ENCODE data around the gene GAB4. TPM values are rescaled to one million over a fixed set of nuclear protein-coding genes. Genes with fewer than 3 reads are reported as not detected.

GAB4 gene
- total RNA-seq, 1 donor from 2014 or later, result not detected

DNA sequence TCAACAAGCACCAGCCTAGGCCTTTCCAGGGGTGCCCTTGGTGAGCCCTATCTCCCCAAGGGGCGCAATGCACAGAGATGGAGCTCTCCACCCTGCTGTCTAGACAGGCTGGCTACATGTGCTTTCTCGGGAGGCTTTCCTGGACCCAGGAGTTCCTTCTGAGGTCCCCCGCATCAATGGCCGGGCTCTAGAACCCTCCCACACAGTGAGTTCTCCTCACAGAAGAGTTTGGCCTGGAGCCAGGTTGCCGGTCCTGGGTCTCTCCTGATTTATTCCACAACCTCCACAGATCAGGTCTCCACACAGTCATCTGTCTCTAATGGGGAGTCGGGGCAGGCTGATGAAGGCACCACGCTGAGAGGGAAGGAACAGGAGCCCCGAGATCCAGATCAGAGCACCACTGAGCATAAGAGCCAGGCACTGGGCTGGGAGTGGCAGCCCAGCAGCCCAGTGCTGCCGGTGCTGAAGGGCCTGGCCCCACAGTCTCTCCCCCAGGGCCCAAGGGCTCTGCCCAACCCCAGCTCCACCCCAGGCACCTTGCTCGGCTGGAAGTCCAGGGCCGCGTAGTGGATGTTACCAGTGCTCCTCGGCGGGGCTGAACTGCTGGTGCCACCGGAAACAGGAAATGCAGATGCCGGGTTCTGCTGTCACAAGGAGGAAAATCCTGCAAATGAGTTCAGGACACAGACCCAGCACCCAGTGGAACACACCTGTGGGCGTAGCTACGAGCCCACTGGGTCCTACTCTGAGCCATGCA lies 44.7 kb downstream of the GAB4 start:
- H3K9me3 ChIP-seq (ENCODE audit: insufficient read depth, low read depth, low read length), result peaks cover 3% of the 10 kb centered on the region
- DNase-seq (ENCODE audit: low read depth), result no peak
- peaks cover 10% of the 10 kb centered on the region for H3K27me3 Mint-ChIP-seq (ENCODE audit: low read depth, unreplicated experiment)
- no peak overlapping the region for H3K27ac Mint-ChIP-seq (ENCODE audit: unreplicated experiment)
- H3K4me3 Mint-ChIP-seq (ENCODE audit: unreplicated experiment), result no peak overlapping the region
- no peak overlapping the region for H2AFZ ChIP-seq (ENCODE audit: low read depth, low read length)
- H3K4me3 ChIP-seq (ENCODE audit: insufficient read depth, low read depth, low read length), result no peak overlapping the region
- FAIRE-seq, result no peak
- no peaks in the 10 kb centered on the region for H4K20me1 ChIP-seq (ENCODE audit: insufficient read depth, low read length)
- TF ChIP-seq EZH2 (IDR thresholded peaks at IDR 0.05; ENCODE audit: insufficient read depth, low read length), result no peak
- TF ChIP-seq, protein P1, sequence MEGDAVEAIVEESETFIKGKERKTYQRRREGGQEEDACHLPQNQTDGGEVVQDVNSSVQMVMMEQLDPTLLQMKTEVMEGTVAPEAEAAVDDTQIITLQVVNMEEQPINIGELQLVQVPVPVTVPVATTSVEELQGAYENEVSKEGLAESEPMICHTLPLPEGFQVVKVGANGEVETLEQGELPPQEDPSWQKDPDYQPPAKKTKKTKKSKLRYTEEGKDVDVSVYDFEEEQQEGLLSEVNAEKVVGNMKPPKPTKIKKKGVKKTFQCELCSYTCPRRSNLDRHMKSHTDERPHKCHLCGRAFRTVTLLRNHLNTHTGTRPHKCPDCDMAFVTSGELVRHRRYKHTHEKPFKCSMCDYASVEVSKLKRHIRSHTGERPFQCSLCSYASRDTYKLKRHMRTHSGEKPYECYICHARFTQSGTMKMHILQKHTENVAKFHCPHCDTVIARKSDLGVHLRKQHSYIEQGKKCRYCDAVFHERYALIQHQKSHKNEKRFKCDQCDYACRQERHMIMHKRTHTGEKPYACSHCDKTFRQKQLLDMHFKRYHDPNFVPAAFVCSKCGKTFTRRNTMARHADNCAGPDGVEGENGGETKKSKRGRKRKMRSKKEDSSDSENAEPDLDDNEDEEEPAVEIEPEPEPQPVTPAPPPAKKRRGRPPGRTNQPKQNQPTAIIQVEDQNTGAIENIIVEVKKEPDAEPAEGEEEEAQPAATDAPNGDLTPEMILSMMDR (IDR thresholded peaks at IDR 0.05; ENCODE audit: insufficient read depth, low read depth, low read length), result no peak
- H3K9me3 Mint-ChIP-seq (ENCODE audit: unreplicated experiment), result peaks cover 11% of the 10 kb centered on the region
- no peak overlapping the region for H3K9ac ChIP-seq (ENCODE audit: low read length)
- no peaks in the 10 kb centered on the region for H3K4me1 ChIP-seq (ENCODE audit: insufficient read depth, low read length)
- H3K4me2 ChIP-seq (ENCODE audit: low read length), result no peak overlapping the region
- no peaks in the 10 kb centered on the region for H3K36me3 Mint-ChIP-seq (ENCODE audit: low read depth, unreplicated experiment)
- no peaks in the 10 kb centered on the region for H3K79me2 ChIP-seq (ENCODE audit: insufficient read depth, low read length)
- H3K27ac ChIP-seq (ENCODE audit: low read depth, low read length), result no peak overlapping the region
- no peaks in the 10 kb centered on the region for H3K36me3 ChIP-seq (ENCODE audit: insufficient read depth, low read length)
- H3K4me1 Mint-ChIP-seq (ENCODE audit: low read depth, unreplicated experiment), result no peaks in the 10 kb centered on the region
- no peaks in the 10 kb centered on the region for H3K27me3 ChIP-seq (ENCODE audit: insufficient read depth, low read length)

DNA sequence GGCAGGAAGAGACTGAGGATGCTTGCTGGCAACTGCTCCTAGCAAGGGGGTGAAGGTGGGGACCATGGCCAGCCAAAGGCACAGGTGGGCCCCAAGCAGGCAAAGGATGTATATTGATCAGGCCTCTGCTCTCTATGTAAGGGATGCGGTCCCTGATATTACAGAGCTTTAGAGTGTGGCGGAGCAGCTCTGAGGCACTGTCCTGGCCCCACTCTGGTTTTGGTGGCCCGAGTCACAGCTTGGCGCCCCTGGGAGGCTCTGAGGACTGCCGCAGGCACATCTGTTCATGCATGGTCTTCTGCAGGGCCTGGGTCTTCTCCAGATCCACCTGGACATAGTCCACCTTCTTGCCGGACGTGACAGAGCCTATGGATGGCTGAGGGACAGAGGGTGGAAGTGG lies 45.5 kb downstream of the GAB4 start:
- no peak for TF ChIP-seq EZH2 (IDR thresholded peaks at IDR 0.05; ENCODE audit: insufficient read depth, low read length)
- TF ChIP-seq, protein P1 (IDR thresholded peaks at IDR 0.05; ENCODE audit: insufficient read depth, low read depth, low read length), result no peak
- no peaks in the 10 kb centered on the region for H3K27me3 ChIP-seq (ENCODE audit: insufficient read depth, low read length)
- FAIRE-seq (no peak), DNase-seq (ENCODE audit: low read depth) (no peak)
- Mint-ChIP-seq H3K4me1 (ENCODE audit: low read depth, unreplicated experiment) (no peaks in the 10 kb centered on the region), H3K27ac (ENCODE audit: unreplicated experiment) (no peak overlapping the region), H3K9me3 (ENCODE audit: unreplicated experiment) (peaks cover 11% of the 10 kb centered on the region), H3K27me3 (ENCODE audit: low read depth, unreplicated experiment) (peaks cover 10% of the 10 kb centered on the region), H3K36me3 (ENCODE audit: low read depth, unreplicated experiment) (no peaks in the 10 kb centered on the region), H3K4me3 (ENCODE audit: unreplicated experiment) (no peak overlapping the region)
- H3K27ac ChIP-seq (ENCODE audit: low read depth, low read length), result no peak overlapping the region
- H3K4me3 ChIP-seq (ENCODE audit: insufficient read depth, low read depth, low read length), result no peak overlapping the region
- no peaks in the 10 kb centered on the region for H3K79me2 ChIP-seq (ENCODE audit: insufficient read depth, low read length)
- H3K36me3 ChIP-seq (ENCODE audit: insufficient read depth, low read length), result no peaks in the 10 kb centered on the region
- no peaks in the 10 kb centered on the region for H4K20me1 ChIP-seq (ENCODE audit: insufficient read depth, low read length)
- no peak overlapping the region for H3K4me2 ChIP-seq (ENCODE audit: low read length)
- no peak overlapping the region for H3K9ac ChIP-seq (ENCODE audit: low read length)
- H3K4me1 ChIP-seq (ENCODE audit: insufficient read depth, low read length), result no peaks in the 10 kb centered on the region
- H3K9me3 ChIP-seq (ENCODE audit: insufficient read depth, low read depth, low read length), result peaks cover 2% of the 10 kb centered on the region
- H2AFZ ChIP-seq (ENCODE audit: low read depth, low read length), result no peak overlapping the region

Data from astrocyte (in vitro differentiated cells and primary cell).